Esophagus squamous epithelium (tissue), 5 donors: ENCODE data around the gene KRT2. TPM values are rescaled to one million over a fixed set of nuclear protein-coding genes. Genes with fewer than 3 reads are reported as not detected.

Source experiments
- DNase-seq: peaks from one replicate; lab custom pipeline; 2025; lab: John Stamatoyannopoulos, UW
- H3K27ac ChIP-seq, 4 donors: fragments of 200-600 bp; sonication (generic); one replicate each; pipeline ENCODE4 v1.5.1; 2016 to 2019; ENCODE audit warnings: mild to moderate bottlenecking in 1 of 4
- H3K27me3 ChIP-seq, 4 donors: fragments of 200-600 bp; sonication (generic); 1 replicate in 3 of 4; 2 replicates in 1 of 4; pipeline versions ENCODE4 v1.5.1 to v1.6.0; 2017 to 2021; ENCODE audit warnings: antibody characterized with exemption in 1 of 4
- H3K36me3 ChIP-seq, 3 donors: fragments of 200-600 bp; sonication (generic); one replicate each; pipeline ENCODE4 v1.5.1; 2016 to 2019
- H3K4me1 ChIP-seq, 3 donors: fragments of 200-600 bp; sonication (generic); one replicate each; pipeline ENCODE4 v1.5.1; 2017 to 2019
- H3K4me3 ChIP-seq, 4 donors: fragments of 200-600 bp; sonication (generic); 1 replicate in 3 of 4; 2 replicates in 1 of 4; pipeline ENCODE4 v1.5.1; 2016 to 2019; ENCODE audit warnings: mild to moderate bottlenecking in 2 of 4, moderate library complexity in 1 of 4
- H3K9me3 ChIP-seq, 3 donors: fragments of 200-600 bp; sonication (generic); one replicate each; pipeline ENCODE4 v1.5.1; 2016 to 2019
- POLR2A ChIP-seq, 4 donors: fragments of 450-650 bp; IDR thresholded peaks; one replicate each; pipeline ENCODE4 v1.6.1; 2017; ENCODE audit warnings: antibody characterized with exemption in 4 of 4, mild to moderate bottlenecking in 4 of 4, moderate library complexity in 3 of 4
- WGBS, 2 donors: methylation state at CpG; one replicate each; pipeline ENCODE4 v1.1.5; 2018; 5-methylcytosine and 5-hydroxymethylcytosine counted together
- intact Hi-C: fragments of 100-400 bp; cut with DNase I; formaldehyde crosslinking; loops from one replicate; pipeline ENCODE4 v1.15.0; 2022
- total RNA-seq, 4 donors: library from RNA; depleted of rRNA; stranded (reverse); fragments of >200 nt; gene quantifications; one replicate each; pipeline ENCODE4 v1.1.0, GENCODE V29; 2016
- TF ChIP-seq, protein P1 (sequence below), 6 experiments: fragments of 450-650 bp in 4 of 6; fragments of 200-600 bp in 2 of 6; sonication (generic) in 2 of 6; IDR thresholded peaks; one replicate each; pipeline ENCODE4 v1.5.1; 2016 to 2019; ENCODE audit warnings: antibody characterized with exemption in 6 of 6, mild to moderate bottlenecking in 4 of 6, moderate library complexity in 4 of 6
- donor health status: DM: yes; HTN: yes; CAD: no.

KRT2 gene
- total RNA-seq, 4 donors from 2014 or later, result 0.95 to 0.99 TPM; not detected in 2

- TF ChIP-seq, protein P1, sequence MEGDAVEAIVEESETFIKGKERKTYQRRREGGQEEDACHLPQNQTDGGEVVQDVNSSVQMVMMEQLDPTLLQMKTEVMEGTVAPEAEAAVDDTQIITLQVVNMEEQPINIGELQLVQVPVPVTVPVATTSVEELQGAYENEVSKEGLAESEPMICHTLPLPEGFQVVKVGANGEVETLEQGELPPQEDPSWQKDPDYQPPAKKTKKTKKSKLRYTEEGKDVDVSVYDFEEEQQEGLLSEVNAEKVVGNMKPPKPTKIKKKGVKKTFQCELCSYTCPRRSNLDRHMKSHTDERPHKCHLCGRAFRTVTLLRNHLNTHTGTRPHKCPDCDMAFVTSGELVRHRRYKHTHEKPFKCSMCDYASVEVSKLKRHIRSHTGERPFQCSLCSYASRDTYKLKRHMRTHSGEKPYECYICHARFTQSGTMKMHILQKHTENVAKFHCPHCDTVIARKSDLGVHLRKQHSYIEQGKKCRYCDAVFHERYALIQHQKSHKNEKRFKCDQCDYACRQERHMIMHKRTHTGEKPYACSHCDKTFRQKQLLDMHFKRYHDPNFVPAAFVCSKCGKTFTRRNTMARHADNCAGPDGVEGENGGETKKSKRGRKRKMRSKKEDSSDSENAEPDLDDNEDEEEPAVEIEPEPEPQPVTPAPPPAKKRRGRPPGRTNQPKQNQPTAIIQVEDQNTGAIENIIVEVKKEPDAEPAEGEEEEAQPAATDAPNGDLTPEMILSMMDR (IDR thresholded peaks at IDR 0.05), result no peak
- no peak for TF ChIP-seq POLR2A (IDR thresholded peaks at IDR 0.05)
- H3K4me3 ChIP-seq, result no peak overlapping the region
- no peaks in the 10 kb centered on the region for H3K36me3 ChIP-seq
- H3K9me3 ChIP-seq, result no peaks in the 10 kb centered on the region
- no peak overlapping the region for H3K27ac ChIP-seq
- intact Hi-C loops, result no loop called here
- no peak for DNase-seq
- H3K4me1 ChIP-seq, result peaks cover 0 to 45% (median 5%) of the 10 kb centered on the region in 3 donors
- H3K27me3 ChIP-seq, result peaks cover 0 to 28% (median 0%) of the 10 kb centered on the region in 4 donors
- WGBS, 2 donors, result 86 to 100% methylated on average over 1 to 2 of the region's 4 CpGs
Observed at GRCh38 chr12:52659951-52660350, 7.9 kb upstream of the KRT2 start.

GRCh38 chr12:52659395-52659794, 7.4 kb upstream of the KRT2 start:
- Histone ChIP-seq H3K27me3 (peaks cover 0 to 32% (median 0%) of the 10 kb centered on the region in 4 donors), H3K9me3 (no peaks in the 10 kb centered on the region), H3K4me1 (peaks cover 0 to 50% (median 5%) of the 10 kb centered on the region in 3 donors), H3K36me3 (no peaks in the 10 kb centered on the region), H3K4me3 (no peak overlapping the region), H3K27ac (no peak overlapping the region)
- TF ChIP-seq, protein P1 (IDR thresholded peaks at IDR 0.05), result no peak
- TF ChIP-seq POLR2A (IDR thresholded peaks at IDR 0.05), result no peak
- DNase-seq, result no peak
- intact Hi-C loops, result no loop called here
- 46 to 62% methylated on average over 6 to 7 of the region's 7 CpGs for WGBS, 2 donors

DNA sequence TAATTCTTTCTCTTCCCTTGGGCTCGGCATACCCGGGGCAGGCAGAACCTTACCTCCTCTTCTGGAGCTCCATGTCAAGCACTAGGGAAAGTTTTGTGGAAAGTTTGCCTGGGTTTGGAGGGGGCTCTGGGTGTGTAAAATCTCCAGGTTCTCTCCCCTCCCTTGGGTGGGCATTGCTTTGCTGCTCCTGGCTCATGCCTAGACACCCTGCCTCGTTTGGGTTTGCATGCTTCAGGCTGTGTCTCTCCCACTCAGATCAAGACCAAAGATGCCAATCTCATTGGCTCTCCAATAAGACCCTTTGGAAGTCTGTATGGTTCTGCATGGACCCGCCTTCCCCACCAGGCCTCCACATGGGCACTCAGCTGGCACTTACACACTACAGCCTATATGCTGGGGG, 6.2 kb upstream of the KRT2 start:
- no peak for DNase-seq
- no peaks in the 10 kb centered on the region for H3K36me3 ChIP-seq
- no peak overlapping the region for H3K27ac ChIP-seq
- H3K4me3 ChIP-seq, result no peak overlapping the region
- no peaks in the 10 kb centered on the region for H3K9me3 ChIP-seq
- H3K4me1 ChIP-seq, result peaks cover 0 to 45% (median 5%) of the 10 kb centered on the region in 3 donors
- 60 to 64% methylated on average over 2 to 4 of the region's 4 CpGs for WGBS, 2 donors
- H3K27me3 ChIP-seq, result peaks cover 0 to 28% (median 0%) of the 10 kb centered on the region in 4 donors
- TF ChIP-seq, protein P1 (IDR thresholded peaks at IDR 0.05), result no peak
- TF ChIP-seq POLR2A (IDR thresholded peaks at IDR 0.05), result no peak
- intact Hi-C loops, result no loop called here

DNA sequence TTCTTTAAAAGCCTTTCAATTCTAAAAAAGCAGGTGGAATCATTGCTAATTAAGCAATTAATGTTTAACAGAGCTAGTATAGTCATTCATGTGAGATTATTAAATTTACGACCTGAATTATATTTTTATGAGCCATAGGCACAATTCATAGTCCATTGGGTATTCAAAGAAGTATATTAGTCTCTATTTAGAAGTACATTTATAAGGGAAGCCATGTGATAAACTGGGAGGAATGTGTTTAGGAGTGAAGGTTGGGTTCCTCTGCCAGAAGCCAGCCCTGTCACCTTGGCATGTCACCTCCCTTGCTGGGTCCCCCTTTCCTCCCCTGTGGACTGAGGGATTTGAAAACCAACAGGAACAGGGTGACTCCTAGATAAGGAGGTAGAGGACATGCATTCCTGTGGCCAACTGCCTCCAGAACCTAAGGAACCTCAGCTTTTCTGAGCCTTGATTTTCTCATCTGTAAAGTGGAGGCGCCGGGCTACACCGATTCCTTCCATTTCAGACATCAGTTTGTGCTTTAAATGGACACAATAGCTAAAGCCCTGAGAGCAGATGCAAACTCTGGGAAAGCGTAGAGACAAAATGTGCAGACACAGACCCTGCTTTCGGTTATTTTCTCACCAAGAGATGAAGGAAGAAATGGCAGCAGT, 5.4 kb upstream of the KRT2 start:
- no peaks in the 10 kb centered on the region for H3K9me3 ChIP-seq
- no peak overlapping the region for H3K4me3 ChIP-seq
- H3K27ac ChIP-seq, result no peak overlapping the region
- H3K27me3 ChIP-seq, result peaks cover 0 to 28% (median 0%) of the 10 kb centered on the region in 4 donors
- no peak for DNase-seq
- WGBS, 2 donors, result 81 to 83% methylated on average over 6 of the region's 6 CpGs
- no peak for TF ChIP-seq POLR2A (IDR thresholded peaks at IDR 0.05)
- TF ChIP-seq, protein P1 (IDR thresholded peaks at IDR 0.05), result no peak
- no peaks in the 10 kb centered on the region for H3K36me3 ChIP-seq
- intact Hi-C loops, result no loop called here
- H3K4me1 ChIP-seq, result peaks cover 0 to 38% (median 5%) of the 10 kb centered on the region in 3 donors

GRCh38 chr12:52656616-52657015, 4.6 kb upstream of the KRT2 start:
- no peak for TF ChIP-seq POLR2A (IDR thresholded peaks at IDR 0.05)
- TF ChIP-seq, protein P1 (IDR thresholded peaks at IDR 0.05), result no peak
- Histone ChIP-seq H3K27me3 (peaks cover 0 to 28% (median 0%) of the 10 kb centered on the region in 4 donors), H3K4me3 (no peak overlapping the region), H3K27ac (no peak overlapping the region), H3K9me3 (no peaks in the 10 kb centered on the region), H3K4me1 (peaks cover 0 to 38% (median 5%) of the 10 kb centered on the region in 3 donors), H3K36me3 (no peaks in the 10 kb centered on the region)
- DNase-seq, result no peak
- WGBS, 2 donors, result 70 to 75% methylated on average over 4 of the region's 4 CpGs
- intact Hi-C loops, result no loop called here
